ENCODE data around the gene CAPS. TPM values are rescaled to one million over a fixed set of nuclear protein-coding genes. Genes with fewer than 3 reads are reported as not detected.

The CAPS gene
- total RNA-seq, 1 donor from 2014 or later, result 13.9 TPM

DNA sequence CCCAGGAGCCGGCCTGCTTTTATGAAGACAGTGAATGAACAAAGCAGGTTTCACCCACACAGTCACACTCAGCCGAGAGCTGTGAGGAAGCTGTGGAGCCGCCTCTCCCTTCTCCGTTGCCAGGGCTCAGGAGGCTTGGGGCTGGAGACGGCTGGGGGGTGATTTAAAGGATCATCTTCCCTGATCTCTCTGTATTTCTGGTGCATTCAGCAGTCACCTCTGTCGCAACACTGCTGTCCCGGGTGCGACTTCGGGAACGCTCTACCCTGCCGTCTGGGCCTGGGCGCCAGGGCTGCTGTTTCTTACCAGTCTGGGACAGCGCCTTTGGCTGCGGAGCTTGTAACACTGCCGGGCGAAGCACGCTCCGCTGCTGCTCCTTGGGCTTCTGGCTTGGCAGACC is 18.1 kb downstream of the CAPS start:
- Mint-ChIP-seq H3K27ac (no peak overlapping the region), H3K4me1 (ENCODE audit: unreplicated experiment) (peaks cover 22% of the 10 kb centered on the region), H3K36me3 (peaks cover 10% of the 10 kb centered on the region), H3K9me3 (no peaks in the 10 kb centered on the region), H3K4me3 (no peak overlapping the region), H3K27me3 (no peaks in the 10 kb centered on the region)
- TF ChIP-seq, protein P1, sequence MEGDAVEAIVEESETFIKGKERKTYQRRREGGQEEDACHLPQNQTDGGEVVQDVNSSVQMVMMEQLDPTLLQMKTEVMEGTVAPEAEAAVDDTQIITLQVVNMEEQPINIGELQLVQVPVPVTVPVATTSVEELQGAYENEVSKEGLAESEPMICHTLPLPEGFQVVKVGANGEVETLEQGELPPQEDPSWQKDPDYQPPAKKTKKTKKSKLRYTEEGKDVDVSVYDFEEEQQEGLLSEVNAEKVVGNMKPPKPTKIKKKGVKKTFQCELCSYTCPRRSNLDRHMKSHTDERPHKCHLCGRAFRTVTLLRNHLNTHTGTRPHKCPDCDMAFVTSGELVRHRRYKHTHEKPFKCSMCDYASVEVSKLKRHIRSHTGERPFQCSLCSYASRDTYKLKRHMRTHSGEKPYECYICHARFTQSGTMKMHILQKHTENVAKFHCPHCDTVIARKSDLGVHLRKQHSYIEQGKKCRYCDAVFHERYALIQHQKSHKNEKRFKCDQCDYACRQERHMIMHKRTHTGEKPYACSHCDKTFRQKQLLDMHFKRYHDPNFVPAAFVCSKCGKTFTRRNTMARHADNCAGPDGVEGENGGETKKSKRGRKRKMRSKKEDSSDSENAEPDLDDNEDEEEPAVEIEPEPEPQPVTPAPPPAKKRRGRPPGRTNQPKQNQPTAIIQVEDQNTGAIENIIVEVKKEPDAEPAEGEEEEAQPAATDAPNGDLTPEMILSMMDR (conservative IDR thresholded peaks at IDR 0.05), result no peak
- no peak for DNase-seq (ENCODE audit: extremely low spot score, unreplicated experiment)

DNA sequence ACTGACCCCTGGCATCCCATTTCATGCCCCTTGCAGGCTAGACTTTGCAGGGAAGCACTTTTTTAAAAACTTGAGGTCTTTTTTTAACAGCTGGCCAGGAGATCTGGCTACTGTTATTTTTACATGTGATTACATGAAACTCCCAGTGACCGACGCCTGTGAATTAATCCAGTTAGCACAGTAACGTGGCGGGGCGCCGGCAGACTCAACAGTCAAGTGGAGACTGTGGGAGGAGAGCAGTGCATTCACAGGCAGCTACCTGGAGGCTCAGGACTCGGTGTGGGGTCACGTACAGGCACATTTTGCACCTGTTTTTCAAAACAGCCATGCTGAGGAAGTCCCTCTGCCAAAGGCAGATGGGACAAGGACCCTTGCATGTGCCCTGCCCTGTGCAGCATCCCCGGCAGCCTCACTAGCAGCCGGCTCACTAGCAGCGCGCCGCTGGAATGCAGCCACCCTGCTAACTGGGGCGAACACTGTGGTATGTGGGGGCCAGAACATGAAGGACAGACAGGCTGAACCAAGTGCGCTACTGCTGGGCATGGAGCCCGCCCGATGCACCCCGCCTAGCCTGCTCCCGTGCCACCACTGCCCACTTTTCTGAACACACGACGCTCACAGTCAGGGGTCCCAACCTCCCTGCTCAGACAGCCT is 18.7 kb downstream of the CAPS start:
- no peak for DNase-seq (ENCODE audit: extremely low spot score, unreplicated experiment)
- TF ChIP-seq, protein P1 (conservative IDR thresholded peaks at IDR 0.05), result no peak
- H3K4me3 Mint-ChIP-seq, result no peak overlapping the region
- H3K27ac Mint-ChIP-seq, result no peak overlapping the region
- peaks cover 26% of the 10 kb centered on the region for H3K4me1 Mint-ChIP-seq (ENCODE audit: unreplicated experiment)
- H3K27me3 Mint-ChIP-seq, result no peaks in the 10 kb centered on the region
- H3K9me3 Mint-ChIP-seq, result no peaks in the 10 kb centered on the region
- peaks cover 13% of the 10 kb centered on the region for H3K36me3 Mint-ChIP-seq

DNA sequence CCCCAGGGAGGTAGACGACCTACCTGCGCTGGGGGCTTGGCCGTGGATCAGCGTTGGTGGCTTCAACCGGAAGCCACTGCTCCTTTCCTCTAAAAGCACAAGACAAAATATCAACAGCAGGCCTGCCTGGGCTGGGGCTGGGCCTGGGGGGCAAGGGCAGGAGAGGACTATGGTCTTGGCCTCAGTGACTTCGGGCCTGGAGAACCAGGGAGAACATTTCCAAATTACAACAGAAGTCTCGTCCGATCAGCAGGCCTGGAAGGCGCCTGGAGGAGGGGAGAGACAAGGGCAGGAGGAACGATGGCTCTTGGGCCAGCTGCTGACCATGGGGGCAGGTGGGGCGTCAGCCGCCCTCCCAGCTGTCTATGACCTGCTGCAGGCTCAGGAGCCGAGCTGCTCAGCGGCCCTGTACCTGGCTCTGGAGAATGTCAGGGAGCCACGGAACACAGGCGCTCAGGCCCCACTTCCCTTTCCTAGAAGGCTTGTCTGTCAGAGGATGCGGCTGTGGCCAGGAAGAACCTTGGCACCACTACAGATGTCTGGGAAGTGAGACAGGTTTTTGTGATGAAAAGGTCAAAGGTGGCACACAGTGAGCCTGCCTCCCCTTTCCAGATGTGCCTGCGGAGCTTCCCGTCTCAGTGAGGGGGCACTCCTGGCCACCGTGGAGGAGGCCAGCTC is 19.5 kb downstream of the CAPS start:
- no peak for DNase-seq (ENCODE audit: extremely low spot score, unreplicated experiment)
- no peak overlapping the region for H3K27ac Mint-ChIP-seq

DNA sequence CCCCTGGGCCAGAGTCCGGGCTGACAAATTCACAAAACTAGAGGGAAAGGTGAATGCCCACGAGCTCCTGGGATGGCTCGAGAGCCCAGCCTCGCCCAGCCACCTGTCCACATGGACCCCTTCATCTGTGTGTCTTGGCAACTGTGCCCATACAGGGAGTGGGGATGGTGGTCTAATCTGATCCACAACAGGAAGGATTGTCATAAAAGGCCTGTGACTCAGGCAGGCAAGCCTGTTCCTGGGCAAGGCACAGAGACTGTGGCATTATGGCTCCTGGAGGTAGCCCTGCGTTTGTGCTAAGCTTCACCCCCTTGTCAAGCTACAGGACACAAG is 20.0 kb downstream of the CAPS start:
- TF ChIP-seq, protein P1 (conservative IDR thresholded peaks at IDR 0.05), result no peak
- Mint-ChIP-seq H3K27me3 (no peaks in the 10 kb centered on the region), H3K4me1 (ENCODE audit: unreplicated experiment) (peaks cover 29% of the 10 kb centered on the region), H3K9me3 (no peaks in the 10 kb centered on the region), H3K27ac (no peak overlapping the region), H3K36me3 (peaks cover 3% of the 10 kb centered on the region), H3K4me3 (no peak overlapping the region)
- DNase-seq (ENCODE audit: extremely low spot score, unreplicated experiment), result no peak

More for the DNA sequence above, 19.5 kb downstream of the CAPS start:
- Mint-ChIP-seq H3K27me3 (no peaks in the 10 kb centered on the region), H3K4me3 (no peak overlapping the region), H3K4me1 (ENCODE audit: unreplicated experiment) (peaks cover 29% of the 10 kb centered on the region), H3K36me3 (peaks cover 7% of the 10 kb centered on the region), H3K9me3 (no peaks in the 10 kb centered on the region)
- TF ChIP-seq, protein P1 (conservative IDR thresholded peaks at IDR 0.05), result no peak

DNA sequence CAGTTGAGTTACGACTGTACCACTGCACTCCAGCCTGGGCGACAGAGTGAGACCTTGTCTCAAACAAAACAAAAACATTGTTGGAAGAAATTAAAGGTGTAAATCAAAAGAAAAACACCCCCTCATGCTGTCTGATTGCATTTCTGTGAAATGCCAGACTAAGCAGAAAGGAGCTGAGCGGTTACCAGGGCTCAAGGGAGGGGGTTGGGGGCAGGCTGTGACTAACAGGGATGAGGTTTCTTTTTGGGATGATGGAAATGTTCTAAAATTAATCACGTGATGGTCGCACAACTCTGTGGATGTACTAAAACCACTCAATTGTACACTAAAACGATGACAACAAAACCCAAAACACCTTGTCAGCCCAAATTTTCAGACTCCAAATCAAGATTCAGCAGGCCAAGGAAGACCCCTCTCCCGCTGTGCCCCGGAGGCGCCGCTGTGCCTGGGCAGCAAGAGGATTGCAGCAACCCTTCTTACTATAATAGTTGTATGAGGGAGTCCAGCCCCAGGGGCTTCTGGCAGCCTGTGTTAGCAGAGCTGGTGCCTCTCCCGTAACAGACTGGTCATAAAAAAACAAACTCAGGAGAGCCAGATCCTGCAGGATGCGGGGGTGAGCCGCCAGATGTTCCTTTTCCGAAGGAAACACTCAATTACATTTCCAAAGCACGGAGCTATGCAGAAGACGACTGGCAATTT is 20.9 kb downstream of the CAPS start:
- Mint-ChIP-seq H3K4me1 (ENCODE audit: unreplicated experiment) (peaks cover 29% of the 10 kb centered on the region), H3K4me3 (peak overlapping the region; percentile 44), H3K36me3 (peaks cover 3% of the 10 kb centered on the region), H3K9me3 (no peaks in the 10 kb centered on the region), H3K27me3 (no peaks in the 10 kb centered on the region), H3K27ac (peak overlapping the region; percentile 61)
- TF ChIP-seq, protein P1 (conservative IDR thresholded peaks at IDR 0.05), result no peak
- no peak for DNase-seq (ENCODE audit: extremely low spot score, unreplicated experiment)

Data from type B pancreatic cell (in vitro differentiated cells).